GM12878 (cell line): ENCODE results near the gene ZNF570. TPM values are rescaled to one million over a fixed set of nuclear protein-coding genes. Genes with fewer than 3 reads are reported as not detected.
A peak's percentile ranks its signal among the peaks of the same experiment; 100 is the strongest.

ENCODE experiments used
- CBX3 ChIP-seq: fragments of 200-600 bp; sonication (generic); IDR thresholded peaks from 2 replicates; pipeline ENCODE4 v1.6.1; 2016; ENCODE audit warnings: low read depth, borderline replicate concordance
- CBX5 ChIP-seq: sonication (generic); IDR thresholded peaks from 2 replicates; pipeline ENCODE4 v1.6.1; 2016; ENCODE audit warnings: low read depth, moderate library complexity, mild to moderate bottlenecking, inconsistent platforms
- EP300 ChIP-seq, 2 experiments: fragments of 150-350 bp in 1 of 2; IDR thresholded peaks; 2 replicates each; pipeline ENCODE4 v1.6.1; 2011 to 2012; ENCODE audit warnings: low read depth in 2 of 2, low read length in 2 of 2, borderline replicate concordance in 1 of 2, improper control_type of control experiment in 1 of 2, inconsistent platforms in 1 of 2; ENCODE audit not compliant: control insufficient read depth in 1 of 2
- FOXK2 ChIP-seq: fragments of 450-650 bp; IDR thresholded peaks from 2 replicates; pipeline ENCODE4 v1.6.1; 2017; ENCODE audit warnings: mild to moderate bottlenecking, moderate library complexity
- KDM1A ChIP-seq: fragments of 200-600 bp; sonication (generic); IDR thresholded peaks from 2 replicates; pipeline ENCODE4 v1.6.1; 2016; ENCODE audit warnings: borderline replicate concordance
- MLLT1 ChIP-seq: fragments of 450-650 bp; IDR thresholded peaks from 2 replicates; pipeline ENCODE4 v1.6.1; 2016; ENCODE audit warnings: mild to moderate bottlenecking
- MTA2 ChIP-seq: fragments of 450-650 bp; IDR thresholded peaks from 2 replicates; pipeline ENCODE4 v1.6.1; 2016; ENCODE audit warnings: low read depth, mild to moderate bottlenecking, moderate library complexity
- MTA3 ChIP-seq: IDR thresholded peaks from 2 replicates; pipeline ENCODE4 v1.6.1; 2012; ENCODE audit warnings: low read length, inconsistent platforms, borderline replicate concordance
- RFX5 ChIP-seq: IDR thresholded peaks from 2 replicates; pipeline ENCODE4 v1.6.1; 2011; ENCODE audit warnings: low read depth, low read length, improper control_type of control experiment
- SMC3 ChIP-seq: IDR thresholded peaks from 2 replicates; pipeline ENCODE4 v1.6.1; 2011; ENCODE audit warnings: low read length, improper control_type of control experiment, borderline replicate concordance
- STAT1 ChIP-seq: fragments of 450-650 bp; conservative IDR thresholded peaks from 2 replicates; pipeline ENCODE4 v1.6.1; 2014; ENCODE audit warnings: antibody characterized with exemption, mild to moderate bottlenecking
- SUZ12 ChIP-seq: fragments of 200-600 bp; sonication (generic); IDR thresholded peaks from one replicate; pipeline ENCODE4 v1.6.1; 2018; ENCODE audit warnings: antibody characterized with exemption, mild to moderate bottlenecking; ENCODE audit not compliant: unreplicated experiment
- TBL1XR1 ChIP-seq: IDR thresholded peaks from 2 replicates; pipeline ENCODE4 v1.6.1; 2012; ENCODE audit warnings: low read depth, low read length, improper control_type of control experiment
- ZBTB11 ChIP-seq: fragments of 450-650 bp; formaldehyde crosslinking; IDR thresholded peaks from 2 replicates; pipeline ENCODE4 v1.5.0; 2022; ENCODE audit warnings: mild to moderate bottlenecking, missing genetic modification characterization
- ZNF207 ChIP-seq: fragments of 450-650 bp; IDR thresholded peaks from 2 replicates; pipeline ENCODE4 v1.6.1; 2014; ENCODE audit warnings: antibody characterized with exemption, mild to moderate bottlenecking, borderline replicate concordance
- ZSCAN29 ChIP-seq: fragments of 450-650 bp; IDR thresholded peaks from 2 replicates; pipeline ENCODE4 v1.6.1; 2017; ENCODE audit warnings: mild to moderate bottlenecking, moderate library complexity
- polyA plus RNA-seq, 11 experiments: library from polyadenylated mRNA; depleted of rRNA in 4 of 11; unstranded in 6 of 11; stranded (reverse) in 5 of 11; fragments of >200 nt; fragmentation: Nextera tagmentation in 4 of 11; fragmentation: Illumina TruSeq in 1 of 11; extraction: Ambion mirVana in 4 of 11; extraction: Trizol in 1 of 11; gene quantifications; 1 replicate in 1 of 11; 2 replicates in 10 of 11; pipeline versions ENCODE4 v1.2.1 to v1.2.3, GENCODE V29; 2011 to 2016; ENCODE audit warnings: inconsistent platforms in 2 of 11, missing spikeins in 2 of 11, low read depth in 1 of 11
- total RNA-seq, 4 experiments: library from RNA; depleted of rRNA in 3 of 4; stranded (reverse); fragments of >200 nt in 3 of 4; fragmentation: Illumina TruSeq in 1 of 4; extraction: Trizol in 1 of 4; gene quantifications; 2 replicates each; pipeline versions ENCODE4 v1.2.1 to v1.2.3, GENCODE V29; 2013 to 2021
- TF ChIP-seq, protein P1 (sequence below): fragments of 450-650 bp; IDR thresholded peaks from 2 replicates; pipeline ENCODE4 v1.6.1; 2017; ENCODE audit warnings: mild to moderate bottlenecking, low read depth, inconsistent platforms; ENCODE audit not compliant: poor library complexity, severe bottlenecking
- TF ChIP-seq, protein P2 (sequence below): fragments of 450-650 bp; conservative IDR thresholded peaks from 2 replicates; pipeline ENCODE4 v1.6.1; 2017; ENCODE audit warnings: mild to moderate bottlenecking, moderate library complexity

The ZNF570 gene
- total and polyA plus RNA-seq, 10 of the 15 experiments (the other 5 are each of a cell fraction or from before 2014, with no cell fraction given), result 0.25 to 3.6 (median 1.7) TPM

- TF ChIP-seq FOXK2, result 0 out of 2 replicates have a peak, but pooled peaks have one; percentile 31
- no peak for TF ChIP-seq ZNF207
- TF ChIP-seq, protein P1, sequence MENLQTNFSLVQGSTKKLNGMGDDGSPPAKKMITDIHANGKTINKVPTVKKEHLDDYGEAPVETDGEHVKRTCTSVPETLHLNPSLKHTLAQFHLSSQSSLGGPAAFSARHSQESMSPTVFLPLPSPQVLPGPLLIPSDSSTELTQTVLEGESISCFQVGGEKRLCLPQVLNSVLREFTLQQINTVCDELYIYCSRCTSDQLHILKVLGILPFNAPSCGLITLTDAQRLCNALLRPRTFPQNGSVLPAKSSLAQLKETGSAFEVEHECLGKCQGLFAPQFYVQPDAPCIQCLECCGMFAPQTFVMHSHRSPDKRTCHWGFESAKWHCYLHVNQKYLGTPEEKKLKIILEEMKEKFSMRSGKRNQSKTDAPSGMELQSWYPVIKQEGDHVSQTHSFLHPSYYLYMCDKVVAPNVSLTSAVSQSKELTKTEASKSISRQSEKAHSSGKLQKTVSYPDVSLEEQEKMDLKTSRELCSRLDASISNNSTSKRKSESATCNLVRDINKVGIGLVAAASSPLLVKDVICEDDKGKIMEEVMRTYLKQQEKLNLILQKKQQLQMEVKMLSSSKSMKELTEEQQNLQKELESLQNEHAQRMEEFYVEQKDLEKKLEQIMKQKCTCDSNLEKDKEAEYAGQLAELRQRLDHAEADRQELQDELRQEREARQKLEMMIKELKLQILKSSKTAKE, result no peak
- TF ChIP-seq CBX3, result no peak
- TF ChIP-seq TBL1XR1, result no peak
- no peak for TF ChIP-seq EP300 (IDR thresholded peaks at IDR 0.05; ENCODE audit: borderline replicate concordance in 1 of 2, control insufficient read depth in 1 of 2, low read depth in 2 of 2, low read length in 2 of 2)
- TF ChIP-seq, protein P2, sequence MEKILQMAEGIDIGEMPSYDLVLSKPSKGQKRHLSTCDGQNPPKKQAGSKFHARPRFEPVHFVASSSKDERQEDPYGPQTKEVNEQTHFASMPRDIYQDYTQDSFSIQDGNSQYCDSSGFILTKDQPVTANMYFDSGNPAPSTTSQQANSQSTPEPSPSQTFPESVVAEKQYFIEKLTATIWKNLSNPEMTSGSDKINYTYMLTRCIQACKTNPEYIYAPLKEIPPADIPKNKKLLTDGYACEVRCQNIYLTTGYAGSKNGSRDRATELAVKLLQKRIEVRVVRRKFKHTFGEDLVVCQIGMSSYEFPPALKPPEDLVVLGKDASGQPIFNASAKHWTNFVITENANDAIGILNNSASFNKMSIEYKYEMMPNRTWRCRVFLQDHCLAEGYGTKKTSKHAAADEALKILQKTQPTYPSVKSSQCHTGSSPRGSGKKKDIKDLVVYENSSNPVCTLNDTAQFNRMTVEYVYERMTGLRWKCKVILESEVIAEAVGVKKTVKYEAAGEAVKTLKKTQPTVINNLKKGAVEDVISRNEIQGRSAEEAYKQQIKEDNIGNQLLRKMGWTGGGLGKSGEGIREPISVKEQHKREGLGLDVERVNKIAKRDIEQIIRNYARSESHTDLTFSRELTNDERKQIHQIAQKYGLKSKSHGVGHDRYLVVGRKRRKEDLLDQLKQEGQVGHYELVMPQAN, result no peak
- peak; percentile 25; the same call in 1 of the 2 replicates for TF ChIP-seq STAT1
- TF ChIP-seq CBX5, result no peak
- no peak for TF ChIP-seq SMC3
- TF ChIP-seq MTA2, result peak; percentile 34; the same call in 1 of the 2 replicates
- TF ChIP-seq KDM1A, result no peak
- 0 out of 2 replicates have a peak, but pooled peaks have one; percentile 50 for TF ChIP-seq ZSCAN29
- peak; percentile 92 for TF ChIP-seq MLLT1
- no peak for TF ChIP-seq ZBTB11 (CRISPR knock-in tag)
- no peak for TF ChIP-seq RFX5
- no peak for TF ChIP-seq MTA3
- TF ChIP-seq SUZ12, result no peak
Measured at GRCh38 chr19:37467608-37468090, 1.5 kb upstream of the ZNF570 start (continued).
